GM15510 (cell line): ENCODE data around the gene TDRD9.

Experiments
- POLR2A ChIP-seq: IDR thresholded peaks from 3 replicates; pipeline ENCODE4 v1.6.1; 2011; ENCODE audit warnings: borderline replicate concordance; ENCODE audit not compliant: insufficient read length; ENCODE audit errors: extremely low read depth

The TDRD9 gene

DNA sequence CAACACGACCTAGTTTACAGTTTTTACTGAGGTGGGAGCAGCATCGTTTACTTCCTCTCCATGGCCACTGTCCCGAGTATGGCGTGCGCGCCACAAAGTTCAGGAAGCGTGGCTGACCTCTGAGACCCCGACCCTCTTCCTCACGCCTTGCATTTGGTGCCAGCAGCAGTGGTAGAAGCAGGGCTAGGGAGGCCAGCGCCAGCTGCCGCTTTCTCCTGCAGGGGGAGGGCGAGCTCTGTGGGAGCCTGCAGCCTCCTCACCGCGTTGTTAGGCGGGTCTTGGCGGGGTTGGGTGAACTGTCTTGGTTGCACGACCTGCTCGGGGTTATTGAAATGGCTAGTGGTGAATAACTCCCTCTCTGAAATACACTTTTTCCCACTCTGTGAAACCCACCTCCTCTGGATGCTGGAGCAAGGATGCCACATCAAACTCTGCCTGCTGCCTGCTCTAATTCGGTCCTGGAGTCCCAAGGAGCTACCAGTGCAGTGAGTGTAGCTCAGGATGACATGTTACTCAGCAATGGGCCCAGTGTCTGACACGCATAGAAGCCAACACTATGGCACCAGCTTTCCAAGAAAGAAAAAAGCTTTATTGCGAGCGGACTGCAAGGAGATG lies 22.3 kb upstream of the TDRD9 start:
- no peak for TF ChIP-seq POLR2A

DNA sequence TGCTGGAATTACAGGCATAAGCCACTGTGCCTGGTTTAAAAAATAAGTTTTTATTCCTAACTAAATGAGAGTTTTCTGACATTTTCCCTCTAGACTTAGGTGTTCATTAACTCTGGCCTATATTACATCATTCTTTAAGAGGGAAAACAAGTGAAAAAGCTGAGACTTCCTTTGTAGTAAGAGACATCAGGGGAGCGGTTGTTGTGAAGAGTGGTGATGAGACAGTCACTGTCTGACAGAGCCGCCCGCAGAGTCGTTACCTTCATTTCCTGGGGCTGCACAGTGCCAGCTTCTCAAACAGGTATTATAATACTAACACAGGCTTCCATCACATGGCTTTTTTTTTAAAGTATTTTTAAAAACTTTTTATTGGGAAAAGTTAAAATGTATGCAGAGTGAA lies 19.7 kb upstream of the TDRD9 start:
- no peak for TF ChIP-seq POLR2A

GRCh38 chr14:103909531-103910261 lies 18.6 kb upstream of the TDRD9 start:
- TF ChIP-seq POLR2A: no peak

- TF ChIP-seq POLR2A: no peak
Measured at GRCh38 chr14:103910262-103910935, 17.9 kb upstream of the TDRD9 start.

- no peak for TF ChIP-seq POLR2A
Measured at GRCh38 chr14:103910984-103911383, 17.3 kb upstream of the TDRD9 start.

DNA sequence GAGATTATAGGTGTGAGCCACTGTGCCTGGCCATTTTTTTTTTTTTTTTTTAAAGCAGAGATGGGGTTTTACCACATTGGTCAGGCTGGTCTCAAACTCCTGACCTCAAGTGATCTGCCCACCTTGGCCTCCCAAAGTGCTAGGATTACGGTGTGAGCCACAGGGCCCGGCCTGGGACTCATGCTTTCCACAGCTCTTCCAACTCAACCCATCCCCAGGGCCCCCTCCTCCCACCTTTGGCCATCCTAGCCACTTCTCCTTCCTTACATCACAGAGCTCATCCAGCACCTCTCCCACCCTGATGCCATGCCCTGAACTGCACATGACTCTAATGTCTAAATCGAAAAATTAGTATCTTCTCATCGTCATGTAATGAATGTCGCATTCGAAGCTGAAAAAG lies 12.6 kb upstream of the TDRD9 start:
- no peak for TF ChIP-seq POLR2A

- no peak for TF ChIP-seq POLR2A
Measured at GRCh38 chr14:103916636-103917262, 11.5 kb upstream of the TDRD9 start.

DNA sequence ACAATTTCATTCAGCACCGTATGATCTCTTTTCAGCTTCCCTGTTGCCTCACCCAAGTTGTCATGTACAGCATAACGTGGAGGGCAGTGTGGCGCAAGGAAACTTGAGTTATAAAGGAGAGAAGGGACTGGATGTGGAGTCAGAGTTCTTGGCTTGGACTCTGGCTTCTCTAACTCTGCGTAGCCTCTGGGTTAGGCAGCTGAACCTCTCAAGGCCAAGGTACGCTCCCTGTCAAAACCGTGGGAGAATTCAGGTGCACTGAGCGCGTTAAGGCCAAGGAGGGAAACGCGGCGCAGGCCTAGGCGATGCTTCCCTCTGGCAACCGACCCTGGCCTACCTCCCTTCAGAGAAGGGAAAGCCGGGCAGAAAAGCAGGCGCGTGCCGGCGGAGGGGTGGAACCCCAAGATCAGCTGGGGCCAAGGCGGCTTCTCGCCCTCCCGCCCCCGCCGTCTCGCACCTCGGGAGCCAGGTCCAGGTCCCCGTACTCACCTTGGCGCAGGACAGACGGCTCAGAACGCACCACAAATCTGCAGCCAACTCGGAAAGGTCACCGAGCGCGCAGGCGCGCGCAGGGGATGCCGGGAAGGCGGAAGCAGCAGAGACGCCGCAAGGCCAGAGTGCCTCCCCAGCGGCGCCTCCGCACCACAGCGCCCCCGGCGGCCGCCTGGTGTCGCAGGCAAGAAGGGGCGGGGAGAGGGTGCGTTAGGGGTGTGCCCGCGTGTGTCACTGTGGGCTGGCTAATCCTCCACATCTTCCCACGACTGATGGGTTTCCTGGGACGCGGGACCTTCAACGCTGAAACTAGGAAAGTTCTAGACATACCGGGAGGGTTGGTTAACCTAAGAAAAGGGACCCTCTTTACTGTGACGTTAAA lies 7.0 kb upstream of the TDRD9 start:
- TF ChIP-seq POLR2A: peak; percentile 88

DNA sequence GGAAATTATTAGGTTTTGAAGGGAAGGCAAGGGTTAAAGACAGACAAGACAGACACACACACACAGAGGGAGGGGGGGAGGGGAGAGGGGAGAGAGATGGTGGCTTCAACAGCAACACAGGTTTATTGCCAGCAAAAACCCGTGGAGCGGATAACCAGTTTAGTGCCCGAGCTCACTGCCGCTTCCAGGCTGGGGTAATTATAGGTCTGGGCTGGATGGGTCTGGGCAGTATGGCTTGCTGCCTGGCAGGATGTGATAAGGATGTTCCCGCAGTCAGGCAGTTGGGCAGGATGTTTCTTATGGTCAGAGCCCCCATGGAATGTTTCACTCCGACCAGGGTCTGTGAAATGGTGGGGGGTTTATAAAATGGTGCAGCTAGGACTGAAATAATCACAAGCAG lies 4.4 kb upstream of the TDRD9 start:
- no peak for TF ChIP-seq POLR2A

GRCh38 chr14:103925316-103925715 lies 2.9 kb upstream of the TDRD9 start:
- TF ChIP-seq POLR2A: no peak

GRCh38 chr14:103927566-103927965 lies 690 bp upstream of the TDRD9 start:
- TF ChIP-seq POLR2A: no peak

GRCh38 chr14:103930051-103930604 lies 1.9 kb downstream of the TDRD9 start:
- no peak for TF ChIP-seq POLR2A

DNA sequence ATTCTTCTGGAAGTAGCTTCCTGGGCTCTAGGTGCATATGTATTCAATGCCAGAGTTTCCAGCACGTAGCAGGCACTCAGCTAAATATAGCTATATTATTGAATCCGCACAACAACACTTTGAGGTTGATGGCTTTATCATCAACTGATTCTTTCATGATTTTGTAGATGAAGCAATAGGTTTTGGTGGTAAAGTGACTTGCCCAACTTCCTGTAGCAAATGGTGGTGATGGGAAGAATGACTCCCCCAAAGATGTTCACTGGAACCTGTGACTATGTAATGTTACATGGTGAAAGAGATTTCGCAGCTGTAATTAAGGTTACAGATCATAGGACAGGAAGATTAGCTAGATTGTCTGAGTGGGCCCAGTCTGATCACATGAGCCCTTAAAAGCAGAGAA lies 3.2 kb downstream of the TDRD9 start:
- no peak for TF ChIP-seq POLR2A
